ENCODE measurements around the gene PDE11A. TPM values are rescaled to one million over a fixed set of nuclear protein-coding genes. Genes with fewer than 3 reads are reported as not detected.

Gene PDE11A
- total and polyA plus RNA-seq, 2 of the 8 experiments (the other 6 are each of a cell fraction or from before 2014, with no cell fraction given) = 0.19 to 0.23 TPM

GRCh38 chr2:178072383-178073301 lies at the start of gene PDE11A (continued):
- no peak for TF ChIP-seq ZNF274 (IDR thresholded peaks at IDR 0.05; ENCODE audit: borderline replicate concordance, extremely low read depth, low read length)
- TF ChIP-seq TAF1 (IDR thresholded peaks at IDR 0.05; ENCODE audit: low read depth, low read length) = peak; percentile 62
- TF ChIP-seq GTF2F1 (IDR thresholded peaks at IDR 0.05; ENCODE audit: borderline replicate concordance, low read depth, low read length) = no peak
- TF ChIP-seq YY1 (IDR thresholded peaks at IDR 0.05; ENCODE audit: low read depth, low read length) = 0 out of 2 replicates have a peak, but pooled peaks have one; percentile 45
- TF ChIP-seq SP1 (IDR thresholded peaks at IDR 0.05; ENCODE audit: low read depth, low read length) = 0 out of 2 replicates have a peak, but pooled peaks have one; percentile 20
- TF ChIP-seq RNF2 (IDR thresholded peaks at IDR 0.05; ENCODE audit: borderline replicate concordance, low read depth, low read length, missing control alignments, poor library complexity, severe bottlenecking) = no peak
- TF ChIP-seq POLR2AphosphoS5 (IDR thresholded peaks at IDR 0.05; ENCODE audit: low read depth, low read length) = no peak
- no peak for TF ChIP-seq TEAD4 (IDR thresholded peaks at IDR 0.05; ENCODE audit: low read depth, low read length)
- TF ChIP-seq HDAC6 (IDR thresholded peaks at IDR 0.05; ENCODE audit: low read depth, low read length) = no peak
- 0 out of 2 replicates have a peak, but pooled peaks have one; percentile 27 for TF ChIP-seq SUZ12 (IDR thresholded peaks at IDR 0.05; ENCODE audit: low read length)
- no peak for TF ChIP-seq EGR1 (IDR thresholded peaks at IDR 0.05; ENCODE audit: borderline replicate concordance, low read depth, low read length)
- no peak for TF ChIP-seq BACH1 (IDR thresholded peaks at IDR 0.05; ENCODE audit: low read length)
- no peak for TF ChIP-seq SIX5 (IDR thresholded peaks at IDR 0.05; ENCODE audit: low read depth, low read length)
- TF ChIP-seq ASH2L (IDR thresholded peaks at IDR 0.05; ENCODE audit: low read length) = peak; percentile 98
- TF ChIP-seq CHD2 (IDR thresholded peaks at IDR 0.05; ENCODE audit: low read length) = 0 out of 2 replicates have a peak, but pooled peaks have one; percentile 10
- TF ChIP-seq RAD21 (IDR thresholded peaks at IDR 0.05 in 1 of 2, conservative IDR thresholded peaks at IDR 0.05 in 1 of 2; ENCODE audit: low read depth in 2 of 2, low read length in 2 of 2) = no peak
- no peak for TF ChIP-seq SAP30 (IDR thresholded peaks at IDR 0.05; ENCODE audit: insufficient read depth, insufficient replicate concordance, low read length)
- TF ChIP-seq SIN3A (conservative IDR thresholded peaks at IDR 0.05 in 1 of 2, IDR thresholded peaks at IDR 0.05 in 1 of 2; ENCODE audit: low read depth in 1 of 2, low read length in 2 of 2) = peak; percentile 32 to 70; a peak in 2 of 4 replicates
- no peak for TF ChIP-seq CEBPB (IDR thresholded peaks at IDR 0.05; ENCODE audit: low read depth, low read length)
- no peak for TF ChIP-seq RXRA (IDR thresholded peaks at IDR 0.05; ENCODE audit: insufficient read depth, low read depth, low read length)
- no peak for TF ChIP-seq ATF3 (IDR thresholded peaks at IDR 0.05; ENCODE audit: insufficient read depth, low read depth, low read length)
- no peak for TF ChIP-seq JUND (IDR thresholded peaks at IDR 0.05; ENCODE audit: low read length)
- peak; percentile 86 for TF ChIP-seq KDM4A (IDR thresholded peaks at IDR 0.05; ENCODE audit: low read depth, low read length, severe bottlenecking)

Measured in H1 (cell line).